ENCODE measurements around the gene TRIM39. TPM values are rescaled to one million over a fixed set of nuclear protein-coding genes. Genes with fewer than 3 reads are reported as not detected.

TRIM39 gene
- total and polyA plus RNA-seq, 2 of the 13 experiments (the other 11 are each of a cell fraction or from before 2014, with no cell fraction given), result 7.7 to 14.6 TPM

DNA sequence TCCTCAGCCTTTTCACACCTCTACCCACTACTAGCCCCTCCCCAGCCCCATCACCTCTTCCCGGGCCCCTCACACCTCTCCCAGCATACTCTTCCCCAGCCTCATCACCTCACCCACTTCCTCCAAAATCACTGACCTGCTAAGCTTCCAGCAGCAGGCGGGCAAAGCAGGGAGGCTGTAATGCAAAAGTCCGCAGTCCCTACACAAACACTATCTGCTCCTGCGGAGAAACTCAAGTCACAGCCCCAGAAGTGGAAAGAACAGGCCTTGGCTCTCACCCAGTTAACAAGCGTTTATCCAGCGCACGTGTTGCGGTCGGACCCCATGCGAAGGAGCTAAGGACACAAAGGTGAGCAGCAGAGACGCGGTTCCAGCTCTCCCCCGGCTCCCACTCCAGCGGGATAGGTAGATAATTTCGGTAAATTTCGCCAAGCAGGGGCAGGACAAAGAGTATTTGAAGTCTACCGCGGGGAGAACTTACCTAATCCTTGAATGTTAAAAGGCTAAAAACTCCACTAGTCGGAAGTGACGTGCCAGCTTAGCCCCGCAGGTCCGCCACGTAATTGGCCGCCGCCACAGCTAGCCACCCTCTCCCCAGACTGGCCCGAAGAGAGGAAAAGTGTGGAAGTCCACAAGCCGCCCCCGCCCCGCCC, 728 bp upstream of the TRIM39 start (continued):
- TF ChIP-seq ELF4 (CRISPR knock-in tag; IDR thresholded peaks at IDR 0.05; ENCODE audit: borderline replicate concordance) (peak; percentile 93), ZBTB7A (CRISPR knock-in tag; IDR thresholded peaks at IDR 0.05) (no peak), FOSL1 (CRISPR knock-in tag; IDR thresholded peaks at IDR 0.05; ENCODE audit: borderline replicate concordance) (no peak), IKZF1 (IDR thresholded peaks at IDR 0.05) (no peak), MBD4 (IDR thresholded peaks at IDR 0.05; ENCODE audit: borderline replicate concordance, low read length) (no peak), ZNF543 (CRISPR knock-in tag; IDR thresholded peaks at IDR 0.05) (no peak), ZNF264 (CRISPR knock-in tag; IDR thresholded peaks at IDR 0.05) (0 out of 2 replicates have a peak, but pooled peaks have one; percentile 19)

DNA sequence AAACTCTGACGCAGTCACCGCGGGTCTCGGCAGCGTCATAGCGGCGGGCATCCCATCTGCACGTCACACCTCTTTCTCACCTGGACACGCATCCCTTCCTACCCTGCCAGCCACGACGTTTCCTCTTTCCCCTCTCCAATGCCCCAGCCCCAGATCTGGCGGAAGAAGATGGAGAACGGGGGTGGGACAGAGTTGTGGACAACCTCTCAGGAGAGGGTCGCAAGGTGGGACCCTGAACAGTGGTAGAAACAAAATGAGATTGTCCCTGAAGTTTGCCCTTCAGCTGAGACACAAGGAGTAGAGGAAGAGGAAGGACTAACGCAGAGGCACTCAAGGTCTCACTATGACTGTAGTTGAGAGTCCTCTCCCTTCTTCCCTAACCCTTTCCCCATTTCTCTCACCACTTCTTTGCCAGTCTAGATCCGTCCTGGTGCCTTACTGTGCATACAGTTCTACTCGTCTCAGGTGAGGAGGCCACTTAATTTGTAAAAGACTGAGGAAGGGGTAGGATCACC, 562 bp downstream of the TRIM39 start:
- Histone ChIP-seq H3K27ac (ENCODE audit: extremely low read length, insufficient read depth, low read length) (peak overlapping the region; percentile 92), H3K4me1 (ENCODE audit: insufficient read depth, low read length) (peaks cover 41% of the 10 kb centered on the region), H3K4me2 (ENCODE audit: low read depth, low read length) (peak overlapping the region; percentile 100), H3K27me3 (ENCODE audit: control insufficient read depth in 1 of 2, insufficient read depth in 2 of 2, low read length in 2 of 2) (no peaks in the 10 kb centered on the region; a peak in 1 of 5 replicates), H3K9ac (ENCODE audit: insufficient read depth, low read depth, low read length) (peak overlapping the region; percentile 89), H2AFZ (ENCODE audit: low read length) (peak overlapping the region; percentile 47), H3K36me3 (replicated peaks in 1 of 2; ENCODE audit: control insufficient read depth in 1 of 2, insufficient read depth in 2 of 2, low read length in 2 of 2) (peaks cover 5 to 20% of the 10 kb centered on the region in 2 experiments), H3K4me3 (replicated peaks in 1 of 3; ENCODE audit: insufficient read depth in 1 of 3, low read depth in 2 of 3, low read length in 3 of 3) (peak overlapping the region; percentile 74 to 93 (median 78)), H4K20me1 (ENCODE audit: insufficient read depth, low read length) (peaks cover 22% of the 10 kb centered on the region), H3K79me2 (ENCODE audit: insufficient read depth, low read length) (peaks cover 44% of the 10 kb centered on the region), H3K9me3 (ENCODE audit: low read length) (no peaks in the 10 kb centered on the region)
- BruUV-seq (replicated peaks), result no TSS peak
- CTCF ChIA-PET (ENCODE audit: low intra/inter-chr PET ratio, low total read pairs), result no interaction called here
- in situ Hi-C loops (cut with HindIII; ENCODE audit: extremely low pct_ligation_motif_present, low pct_unique_long_range_greater_than_20kb), result no loop called here
- POLR2A ChIA-PET, result interaction anchor here (1.0 to 2.3 kb wide), 6 partner anchors 12 to 225 kb away, joined by 3 to 23 read pairs (median 7); partner anchors contain the start of genes RPP21 and TRIM26
- ATAC-seq, result no peak
- intact Hi-C loops (cut with micrococcal nuclease; ENCODE audit: unreplicated experiment), result loop anchor here (10.0 kb wide), 1 partner anchor 92 kb away; no protein-coding TSS in a partner anchor
- no peak for FAIRE-seq
- DNase-seq (ENCODE audit: low spot score), result no peak
- WGBS (ENCODE audit: low lambda C conversion rate), result 8% methylated on average over 17 of the region's 17 CpGs
- TF ChIP-seq, protein P1, sequence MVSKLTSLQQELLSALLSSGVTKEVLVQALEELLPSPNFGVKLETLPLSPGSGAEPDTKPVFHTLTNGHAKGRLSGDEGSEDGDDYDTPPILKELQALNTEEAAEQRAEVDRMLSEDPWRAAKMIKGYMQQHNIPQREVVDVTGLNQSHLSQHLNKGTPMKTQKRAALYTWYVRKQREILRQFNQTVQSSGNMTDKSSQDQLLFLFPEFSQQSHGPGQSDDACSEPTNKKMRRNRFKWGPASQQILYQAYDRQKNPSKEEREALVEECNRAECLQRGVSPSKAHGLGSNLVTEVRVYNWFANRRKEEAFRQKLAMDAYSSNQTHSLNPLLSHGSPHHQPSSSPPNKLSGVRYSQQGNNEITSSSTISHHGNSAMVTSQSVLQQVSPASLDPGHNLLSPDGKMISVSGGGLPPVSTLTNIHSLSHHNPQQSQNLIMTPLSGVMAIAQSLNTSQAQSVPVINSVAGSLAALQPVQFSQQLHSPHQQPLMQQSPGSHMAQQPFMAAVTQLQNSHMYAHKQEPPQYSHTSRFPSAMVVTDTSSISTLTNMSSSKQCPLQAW (CRISPR knock-in tag; IDR thresholded peaks at IDR 0.05), result no peak
- TF ChIP-seq ETV6 (CRISPR knock-in tag; conservative IDR thresholded peaks at IDR 0.05), result no peak
- TF ChIP-seq, protein P2, sequence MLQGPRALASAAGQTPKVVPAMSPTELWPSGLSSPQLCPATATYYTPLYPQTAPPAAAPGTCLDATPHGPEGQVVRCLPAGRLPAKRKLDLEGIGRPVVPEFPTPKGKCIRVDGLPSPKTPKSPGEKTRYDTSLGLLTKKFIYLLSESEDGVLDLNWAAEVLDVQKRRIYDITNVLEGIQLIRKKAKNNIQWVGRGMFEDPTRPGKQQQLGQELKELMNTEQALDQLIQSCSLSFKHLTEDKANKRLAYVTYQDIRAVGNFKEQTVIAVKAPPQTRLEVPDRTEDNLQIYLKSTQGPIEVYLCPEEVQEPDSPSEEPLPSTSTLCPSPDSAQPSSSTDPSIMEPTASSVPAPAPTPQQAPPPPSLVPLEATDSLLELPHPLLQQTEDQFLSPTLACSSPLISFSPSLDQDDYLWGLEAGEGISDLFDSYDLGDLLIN (CRISPR knock-in tag; IDR thresholded peaks at IDR 0.05; ENCODE audit: borderline replicate concordance), result peak; percentile 48; the same call in 1 of the 2 replicates
- TF ChIP-seq, protein P3, sequence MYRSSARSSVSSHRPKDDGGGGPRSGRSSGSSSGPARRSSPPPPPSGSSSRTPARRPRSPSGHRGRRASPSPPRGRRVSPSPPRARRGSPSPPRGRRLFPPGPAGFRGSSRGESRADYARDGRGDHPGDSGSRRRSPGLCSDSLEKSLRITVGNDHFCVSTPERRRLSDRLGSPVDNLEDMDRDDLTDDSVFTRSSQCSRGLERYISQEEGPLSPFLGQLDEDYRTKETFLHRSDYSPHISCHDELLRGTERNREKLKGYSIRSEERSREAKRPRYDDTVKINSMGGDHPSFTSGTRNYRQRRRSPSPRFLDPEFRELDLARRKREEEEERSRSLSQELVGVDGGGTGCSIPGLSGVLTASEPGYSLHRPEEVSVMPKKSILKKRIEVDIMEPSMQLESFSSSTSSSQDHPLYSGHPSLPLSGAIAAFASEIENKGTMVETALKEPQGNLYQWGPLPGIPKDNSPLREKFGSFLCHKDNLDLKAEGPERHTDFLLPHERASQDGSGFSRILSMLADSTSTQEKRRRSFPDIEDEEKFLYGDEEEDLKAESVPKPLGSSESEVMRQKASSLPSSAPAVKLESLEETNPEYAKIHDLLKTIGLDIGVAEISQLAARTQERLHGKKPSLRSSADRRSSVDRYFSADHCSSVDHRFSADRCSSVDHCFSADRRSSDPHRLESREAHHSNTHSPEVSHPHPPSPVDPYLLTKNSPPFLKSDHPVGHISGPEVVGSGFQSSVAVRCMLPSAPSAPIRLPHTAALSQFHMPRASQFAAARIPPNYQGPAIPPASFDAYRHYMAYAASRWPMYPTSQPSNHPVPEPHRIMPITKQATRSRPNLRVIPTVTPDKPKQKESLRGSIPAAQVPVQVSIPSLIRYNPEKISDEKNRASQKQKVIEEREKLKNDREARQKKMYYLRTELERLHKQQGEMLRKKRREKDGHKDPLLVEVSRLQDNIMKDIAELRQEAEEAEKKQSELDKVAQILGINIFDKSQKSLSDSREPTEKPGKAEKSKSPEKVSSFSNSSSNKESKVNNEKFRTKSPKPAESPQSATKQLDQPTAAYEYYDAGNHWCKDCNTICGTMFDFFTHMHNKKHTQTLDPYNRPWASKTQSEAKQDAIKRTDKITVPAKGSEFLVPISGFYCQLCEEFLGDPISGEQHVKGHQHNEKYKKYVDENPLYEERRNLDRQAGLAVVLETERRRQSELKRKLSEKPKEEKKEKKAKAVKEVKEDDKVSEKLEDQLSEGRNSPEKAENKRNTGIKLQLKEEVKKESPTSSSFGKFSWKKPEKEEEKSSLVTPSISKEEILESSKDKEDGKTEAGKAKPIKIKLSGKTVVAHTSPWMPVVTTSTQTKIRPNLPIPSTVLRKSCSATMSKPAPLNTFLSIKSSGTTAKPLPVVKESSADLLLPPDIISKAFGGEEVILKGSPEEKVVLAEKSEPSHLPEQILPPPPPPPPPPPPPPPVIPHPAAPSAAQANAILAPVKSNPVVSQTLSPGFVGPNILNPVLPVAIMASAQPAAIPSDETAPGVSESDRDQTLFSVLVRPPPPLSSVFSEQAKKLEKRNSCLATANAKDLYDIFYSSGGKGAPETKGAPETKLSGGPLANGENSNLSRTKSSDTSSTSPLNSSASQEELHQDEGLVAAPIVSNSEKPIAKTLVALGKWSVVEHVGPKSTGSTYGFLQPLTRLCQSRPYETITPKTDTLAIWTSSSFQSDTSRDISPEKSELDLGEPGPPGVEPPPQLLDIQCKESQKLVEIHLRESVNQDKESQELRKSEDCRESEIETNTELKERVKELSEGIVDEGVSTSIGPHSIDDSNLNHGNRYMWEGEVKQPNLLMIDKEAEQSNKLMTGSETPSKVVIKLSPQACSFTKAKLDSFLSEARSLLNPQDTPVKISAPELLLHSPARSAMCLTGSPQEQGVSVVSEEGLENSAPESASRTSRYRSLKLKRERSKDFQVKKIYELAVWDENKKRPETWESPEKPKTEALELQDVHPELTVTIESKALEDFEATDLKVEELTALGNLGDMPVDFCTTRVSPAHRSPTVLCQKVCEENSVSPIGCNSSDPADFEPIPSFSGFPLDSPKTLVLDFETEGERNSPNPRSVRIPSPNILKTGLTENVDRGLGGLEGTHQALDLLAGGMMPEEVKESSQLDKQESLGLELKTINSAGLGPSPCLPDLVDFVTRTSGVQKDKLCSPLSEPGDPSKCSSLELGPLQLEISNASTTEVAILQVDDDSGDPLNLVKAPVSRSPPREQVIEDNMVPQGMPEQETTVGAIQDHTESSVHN (CRISPR knock-in tag; IDR thresholded peaks at IDR 0.05), result 0 out of 2 replicates have a peak, but pooled peaks have one; percentile 40
